ENCODE measurements around the gene MOB2.

The MOB2 gene

DNA sequence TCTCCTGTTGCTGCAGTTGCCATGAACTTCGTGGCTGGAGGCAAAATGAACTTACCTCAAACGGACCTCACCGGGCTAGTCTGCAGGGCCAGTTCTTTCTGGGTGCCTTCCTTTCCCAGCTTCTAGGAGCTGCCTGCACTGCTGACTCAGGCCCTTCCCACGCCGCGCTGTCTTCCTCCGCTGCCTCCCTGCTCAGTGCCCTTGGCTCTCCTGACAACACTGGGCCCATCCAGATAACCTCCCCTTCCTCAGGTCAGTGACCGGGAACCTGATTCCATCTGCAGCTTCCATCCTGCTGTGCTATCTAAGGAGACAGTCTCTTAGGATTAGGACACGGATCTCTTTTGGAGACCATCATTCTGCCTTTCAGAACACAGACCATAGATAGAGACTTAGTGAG is 19.3 kb downstream of the MOB2 start:
- ChIA-PET POLR2A (no interaction called here), CTCF (interaction anchor here (0.6 kb wide), 1 partner anchor 945 kb away, joined by 3 read pairs; no protein-coding TSS in a partner anchor)
- DNase-seq (ENCODE audit: extremely low spot score): no peak
- no peak for TF ChIP-seq PKNOX1 (IDR thresholded peaks at IDR 0.05)

DNA sequence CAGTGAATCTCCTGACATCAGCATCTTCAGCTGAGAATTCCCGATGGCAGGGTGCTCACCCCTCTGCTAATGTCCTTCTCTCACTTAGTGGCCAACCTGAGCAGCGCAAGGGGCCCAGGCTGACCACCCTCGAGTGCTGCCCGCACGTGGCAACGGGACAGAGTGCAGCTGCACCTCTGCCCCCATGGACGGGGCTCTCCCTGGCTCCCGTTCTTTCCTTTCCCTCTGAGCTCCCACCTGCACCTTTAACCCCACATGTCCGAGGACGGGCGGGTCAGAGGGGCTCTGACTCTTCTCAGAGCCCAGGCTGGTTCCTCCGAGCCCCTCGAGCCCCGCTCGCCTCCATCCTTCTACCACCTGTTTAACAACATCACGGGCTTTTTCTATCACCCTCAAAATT is 19.8 kb downstream of the MOB2 start:
- TF ChIP-seq SP1 (IDR thresholded peaks at IDR 0.05): no peak
- TF ChIP-seq CTBP1 (IDR thresholded peaks at IDR 0.05; ENCODE audit: borderline replicate concordance): no peak
- TF ChIP-seq LEF1 (IDR thresholded peaks at IDR 0.05; ENCODE audit: borderline replicate concordance): no peak
- CTCF ChIA-PET: interaction anchor here (0.5 to 0.6 kb wide), 2 partner anchors 581 to 944 kb away, joined by 3 to 9 read pairs; no protein-coding TSS in a partner anchor
- POLR2A ChIA-PET: no interaction called here
- no peak for DNase-seq (ENCODE audit: extremely low spot score)

DNA sequence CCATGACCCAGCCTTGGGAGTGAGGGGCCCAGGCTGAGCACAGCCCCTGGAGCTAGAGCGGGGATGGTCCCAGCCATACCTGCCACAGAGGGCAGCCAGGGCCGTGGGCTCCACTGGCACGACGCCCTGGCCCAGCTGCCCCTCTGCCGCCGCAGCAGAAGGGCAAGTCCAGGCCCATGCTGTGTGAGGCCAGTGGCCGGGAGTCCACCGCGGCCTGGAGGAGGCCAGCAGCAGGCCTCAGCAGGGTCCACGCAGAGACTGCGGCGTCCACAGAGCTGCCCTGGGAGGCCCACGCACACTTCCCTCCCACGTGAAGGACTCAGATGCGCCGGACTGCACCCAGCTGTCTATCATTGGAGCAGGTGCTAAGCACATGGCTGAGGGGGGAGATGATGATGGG is 23.5 kb downstream of the MOB2 start:
- DNase-seq (ENCODE audit: extremely low spot score): no peak
- TF ChIP-seq CTBP1 (IDR thresholded peaks at IDR 0.05; ENCODE audit: borderline replicate concordance) (no peak), PKNOX1 (IDR thresholded peaks at IDR 0.05) (no peak), L3MBTL2 (conservative IDR thresholded peaks at IDR 0.05) (no peak), LEF1 (IDR thresholded peaks at IDR 0.05; ENCODE audit: borderline replicate concordance) (no peak), SUZ12 (IDR thresholded peaks at IDR 0.05) (no peak), FOXM1 (IDR thresholded peaks at IDR 0.05; ENCODE audit: borderline replicate concordance) (no peak), ARNT (IDR thresholded peaks at IDR 0.05) (no peak), FOXA1 (IDR thresholded peaks at IDR 0.05) (no peak)
- ChIA-PET CTCF (no interaction called here), POLR2A (no interaction called here)

GRCh38 chr11:1462698-1462975 is 23.9 kb downstream of the MOB2 start:
- DNase-seq (ENCODE audit: extremely low spot score): no peak
- ChIA-PET POLR2A (no interaction called here), CTCF (no interaction called here)
- no peak for TF ChIP-seq HDGF (IDR thresholded peaks at IDR 0.05; ENCODE audit: borderline replicate concordance)
- no peak for TF ChIP-seq BHLHE40 (IDR thresholded peaks at IDR 0.05; ENCODE audit: borderline replicate concordance)
- TF ChIP-seq SUZ12 (IDR thresholded peaks at IDR 0.05): no peak
- no peak for TF ChIP-seq NFRKB (IDR thresholded peaks at IDR 0.05)
- no peak for TF ChIP-seq CTBP1 (IDR thresholded peaks at IDR 0.05; ENCODE audit: borderline replicate concordance)
- no peak for TF ChIP-seq FOXA1 (IDR thresholded peaks at IDR 0.05)
- TF ChIP-seq SP1 (IDR thresholded peaks at IDR 0.05): no peak
- TF ChIP-seq PKNOX1 (IDR thresholded peaks at IDR 0.05): no peak
- TF ChIP-seq ZNF384 (IDR thresholded peaks at IDR 0.05): no peak
- TF ChIP-seq L3MBTL2 (conservative IDR thresholded peaks at IDR 0.05): no peak
- TF ChIP-seq TARDBP (IDR thresholded peaks at IDR 0.05): no peak
- TF ChIP-seq ARNT (IDR thresholded peaks at IDR 0.05): no peak
- TF ChIP-seq ELF4 (IDR thresholded peaks at IDR 0.05): no peak
- no peak for TF ChIP-seq LEF1 (IDR thresholded peaks at IDR 0.05; ENCODE audit: borderline replicate concordance)
- no peak for TF ChIP-seq FOXM1 (IDR thresholded peaks at IDR 0.05; ENCODE audit: borderline replicate concordance)
- no peak for TF ChIP-seq FOXK2 (IDR thresholded peaks at IDR 0.05)

DNA sequence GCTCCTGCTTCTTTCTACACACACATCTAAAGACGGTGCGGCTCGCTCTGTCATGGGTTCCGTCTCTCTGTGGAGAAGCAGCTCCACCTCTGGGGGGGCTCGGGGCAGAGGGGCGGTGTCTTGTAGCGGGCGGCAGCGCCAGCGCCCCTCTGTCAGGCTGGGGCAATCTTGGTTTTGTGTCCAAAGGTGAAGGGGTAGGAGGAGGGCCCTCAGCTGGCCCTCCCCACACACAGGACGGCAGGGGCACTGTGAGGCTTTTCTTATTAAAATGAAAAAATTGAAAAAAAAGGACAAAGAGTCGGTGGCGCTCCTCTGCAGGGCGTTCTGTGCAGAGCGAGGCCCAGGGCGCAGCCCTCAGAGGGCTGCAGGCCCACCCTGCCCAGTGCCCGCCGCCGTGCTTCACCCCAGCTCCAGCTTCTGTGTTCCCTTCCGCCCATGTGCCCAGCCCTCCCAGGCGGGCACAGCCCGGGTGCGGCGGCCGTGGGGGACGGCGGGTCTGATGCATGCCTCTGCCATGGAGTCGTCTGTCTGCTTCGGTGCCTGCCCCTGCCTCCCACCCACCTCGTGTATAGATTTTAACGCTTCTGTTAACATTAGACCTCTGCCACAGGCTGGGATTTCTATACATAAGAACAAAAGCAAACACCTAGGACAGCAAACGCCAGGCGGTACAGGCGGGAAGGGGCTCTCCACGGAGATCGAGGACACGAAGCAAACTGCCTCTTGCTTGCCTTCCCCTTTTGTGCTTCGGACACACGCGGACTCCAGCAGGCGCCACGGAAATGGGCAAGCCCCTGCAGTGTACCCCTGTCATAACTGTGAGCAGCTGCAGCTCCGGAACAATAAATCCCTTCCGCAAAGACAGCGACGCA is 24.5 kb downstream of the MOB2 start:
- no peak for DNase-seq (ENCODE audit: extremely low spot score)
- no peak for TF ChIP-seq FOXA1 (IDR thresholded peaks at IDR 0.05)
- ChIA-PET POLR2A (no interaction called here), CTCF (no interaction called here)

DNA sequence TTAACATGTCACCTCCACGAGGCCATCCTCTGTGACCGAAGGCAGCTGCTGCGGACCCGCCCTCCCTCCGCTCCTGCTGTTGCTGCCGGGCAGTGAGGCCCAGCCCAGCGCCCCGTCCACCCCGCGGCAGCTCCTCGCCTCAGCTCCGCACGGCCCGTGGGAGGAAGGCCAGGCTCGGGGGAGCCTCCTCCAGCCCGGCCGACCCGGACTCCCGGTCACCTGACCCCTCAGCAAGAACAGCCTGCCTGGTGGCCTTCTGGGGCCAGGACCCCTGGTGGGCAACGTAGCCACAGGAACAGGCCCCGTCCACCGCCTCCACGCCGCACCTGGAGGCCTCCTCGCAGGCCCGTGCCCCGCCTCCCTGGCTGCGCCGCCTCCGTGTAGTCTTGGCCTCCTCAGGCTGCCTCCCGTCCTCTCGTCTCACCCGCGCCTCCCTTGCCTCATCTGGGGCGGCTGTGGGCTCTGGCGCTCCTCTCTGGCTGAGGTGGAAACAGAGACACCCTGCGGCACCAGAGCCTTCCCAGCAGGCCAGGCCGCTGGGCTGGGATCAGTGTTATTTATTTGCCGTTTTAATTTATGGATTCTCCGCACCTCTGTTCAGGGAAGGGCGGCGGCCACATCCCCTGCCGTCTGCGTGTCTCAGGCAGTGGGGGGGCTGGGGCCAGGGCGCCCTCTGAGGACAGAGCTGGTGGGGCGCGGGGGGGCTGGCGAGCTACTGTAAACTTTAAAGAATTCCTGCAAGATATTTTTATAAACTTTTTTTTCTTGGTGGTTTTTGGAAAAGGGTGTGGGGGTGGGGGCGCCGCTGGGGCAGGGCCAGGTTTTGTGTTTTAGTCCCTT is 25.4 kb downstream of the MOB2 start:
- DNase-seq (ENCODE audit: extremely low spot score): no peak
- TF ChIP-seq TARDBP (IDR thresholded peaks at IDR 0.05) (no peak), LEF1 (IDR thresholded peaks at IDR 0.05; ENCODE audit: borderline replicate concordance) (no peak), L3MBTL2 (conservative IDR thresholded peaks at IDR 0.05) (no peak), CTBP1 (IDR thresholded peaks at IDR 0.05; ENCODE audit: borderline replicate concordance) (no peak), NFRKB (IDR thresholded peaks at IDR 0.05) (no peak), SUZ12 (IDR thresholded peaks at IDR 0.05) (no peak), FOXK2 (IDR thresholded peaks at IDR 0.05) (no peak), ARNT (IDR thresholded peaks at IDR 0.05) (no peak), BHLHE40 (IDR thresholded peaks at IDR 0.05; ENCODE audit: borderline replicate concordance) (no peak), FOXM1 (IDR thresholded peaks at IDR 0.05; ENCODE audit: borderline replicate concordance) (no peak), ELF4 (IDR thresholded peaks at IDR 0.05) (no peak), PKNOX1 (IDR thresholded peaks at IDR 0.05) (no peak), FOXA1 (IDR thresholded peaks at IDR 0.05) (no peak)
- CTCF ChIA-PET: no interaction called here
- POLR2A ChIA-PET: no interaction called here

Measured in HEK293T (cell line).